ENCODE results near the gene MRPL1.

MRPL1 gene

DNA sequence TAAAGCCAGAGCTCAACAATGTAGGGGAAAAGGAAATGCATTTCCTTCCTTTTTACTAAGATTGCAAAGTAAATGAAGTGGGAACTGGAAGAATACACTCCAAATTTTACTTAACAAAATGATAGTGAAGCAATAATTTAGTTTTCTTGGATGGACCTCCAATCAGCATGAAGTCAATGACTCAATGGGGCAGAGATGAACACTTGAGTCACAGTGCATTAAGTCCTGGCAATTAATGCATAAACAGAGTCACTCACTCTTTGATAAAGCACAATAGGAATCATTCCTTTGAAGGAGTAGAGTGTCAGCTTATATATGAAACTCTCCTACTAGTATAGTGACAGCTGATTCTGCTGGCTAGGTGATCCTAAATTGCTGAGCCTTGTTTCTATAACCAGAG lies 127.8 kb downstream of the MRPL1 start:
- no peak for DNase-seq

DNA sequence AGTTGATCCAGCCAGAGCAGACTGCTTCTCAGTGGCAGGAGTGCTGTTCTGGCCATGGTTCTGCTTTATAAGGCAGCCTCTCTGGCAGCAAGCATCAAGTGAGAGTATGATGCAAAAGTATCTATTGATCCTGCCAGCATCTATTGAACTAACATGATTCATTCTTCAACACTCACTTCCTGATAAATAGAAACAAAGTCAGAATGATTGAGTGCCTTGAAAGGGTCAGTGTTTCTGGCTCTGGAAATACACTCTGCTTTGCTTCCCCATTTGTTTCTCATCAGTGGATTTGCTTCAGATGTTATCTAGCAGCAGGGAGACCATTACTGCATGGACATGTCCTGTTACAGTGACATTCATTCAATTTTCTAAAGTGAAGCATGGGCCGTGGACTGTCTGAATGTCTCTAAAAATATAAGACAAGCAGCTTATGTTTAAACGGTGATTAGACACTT lies 128.3 kb downstream of the MRPL1 start:
- DNase-seq = no peak

DNA sequence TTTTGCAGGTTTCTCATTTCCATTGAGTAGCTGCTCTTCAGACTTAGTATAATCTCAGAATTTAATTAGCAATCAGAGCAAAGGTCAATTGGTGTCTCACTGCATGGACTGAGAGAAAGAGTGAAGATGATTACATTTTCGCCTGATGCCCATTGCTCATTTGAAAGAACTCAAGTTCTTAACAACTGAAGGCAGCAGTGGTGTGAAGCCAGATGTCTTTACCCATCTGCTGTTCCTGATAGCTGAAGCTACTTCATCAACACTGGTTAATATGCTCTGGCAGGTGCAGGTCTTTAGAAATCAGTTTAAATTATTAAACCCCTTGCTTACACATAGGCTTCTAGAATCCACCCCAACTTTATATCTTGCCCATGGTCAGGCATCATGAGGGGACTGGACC lies 130.0 kb downstream of the MRPL1 start:
- no peak for DNase-seq

DNA sequence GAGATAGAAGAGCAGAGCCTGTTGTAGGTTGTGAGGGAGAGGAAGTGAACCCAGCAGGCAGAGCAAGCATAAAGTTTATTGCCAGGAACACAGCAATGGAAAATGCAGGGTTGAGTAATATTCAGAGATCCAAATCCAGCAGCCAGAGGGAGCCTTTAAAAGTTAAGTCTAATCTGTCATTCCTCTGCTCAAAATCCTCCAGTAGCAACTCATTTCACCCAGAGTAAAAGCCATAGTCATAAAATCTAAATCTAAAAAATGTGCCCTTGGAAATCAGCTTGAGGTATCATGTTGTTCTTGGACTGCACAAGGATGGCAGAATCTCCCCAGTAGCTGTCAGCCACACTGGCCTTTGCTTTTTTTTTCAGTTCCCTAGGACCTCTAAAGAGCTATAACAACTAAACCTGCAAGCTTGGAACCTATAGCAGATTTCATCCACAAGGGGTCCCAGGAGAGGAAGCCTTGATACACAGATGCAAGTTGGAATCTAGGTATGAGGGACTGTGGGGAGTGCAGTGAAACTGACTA lies 131.6 kb downstream of the MRPL1 start:
- no peak for DNase-seq

DNA sequence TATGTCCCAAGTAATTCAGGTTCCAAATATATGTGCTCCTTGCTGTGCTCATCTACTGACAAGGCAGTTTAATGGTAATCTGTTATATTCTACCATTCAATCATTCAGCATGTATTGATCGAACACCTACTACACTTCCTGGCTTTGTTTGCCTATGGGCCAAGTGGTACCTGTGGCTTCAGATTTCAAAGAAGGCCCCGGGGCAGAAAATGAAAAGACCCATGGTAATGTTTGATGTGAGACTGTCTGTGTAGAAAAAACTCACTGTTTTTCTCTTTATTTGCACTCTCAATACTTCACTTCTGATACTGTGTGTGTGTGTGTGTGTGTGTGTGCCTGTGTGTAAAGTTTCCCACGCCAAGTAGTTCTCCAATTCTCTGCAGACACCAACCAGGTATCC lies 133.4 kb downstream of the MRPL1 start:
- DNase-seq = no peak

DNA sequence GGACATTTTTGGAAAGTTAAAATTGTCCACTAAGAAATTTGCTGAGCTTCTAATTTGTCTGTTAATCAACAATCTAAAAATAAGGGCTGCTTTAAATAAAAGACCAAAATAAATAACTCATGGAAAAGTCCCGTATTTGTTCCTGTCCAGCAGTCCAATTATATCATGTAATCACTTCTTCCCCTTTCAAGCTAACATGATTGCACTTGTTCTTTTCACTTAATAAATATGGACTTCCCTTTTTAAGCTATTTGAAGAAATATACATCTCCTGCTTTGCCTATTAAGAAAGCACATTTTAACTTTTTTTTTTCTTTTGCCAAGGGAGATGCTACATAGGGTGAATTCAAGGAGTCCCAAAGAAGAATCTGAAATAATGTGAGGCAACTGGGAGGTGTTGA lies 138.9 kb downstream of the MRPL1 start:
- DNase-seq = no peak

DNA sequence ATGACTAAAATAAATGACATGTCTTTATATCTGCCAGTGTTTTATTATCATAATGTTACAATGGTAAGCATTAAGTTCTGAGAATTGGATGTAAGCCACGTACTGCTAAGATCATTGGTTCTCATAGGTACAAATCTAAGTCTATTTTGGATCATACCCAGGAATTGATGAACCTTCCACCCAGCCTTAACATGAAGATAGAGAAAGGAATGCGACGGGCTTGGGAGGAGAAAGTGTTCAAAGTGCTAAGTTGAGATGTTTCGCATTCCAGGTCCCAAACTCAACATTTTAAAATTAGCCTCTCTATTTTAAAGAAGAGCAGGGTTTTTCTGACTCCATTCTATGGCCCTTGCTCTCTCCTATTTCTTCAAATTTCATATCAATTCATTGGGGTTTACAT lies 139.6 kb downstream of the MRPL1 start:
- DNase-seq = no peak

Measured in activated T-cell treated with anti-CD3 and anti-CD28 coated beads for 4 hours (primary cell).